Measurements from ENCODE around the gene RPS26.
A peak's percentile ranks its signal among the peaks of the same experiment; 100 is the strongest.
"Not testable (repeated sequence)": the region's sequence is repeated elsewhere in the genome, so short reads cannot be mapped to it uniquely, and the experiment has no call there.

RPS26 gene

GRCh38 chr12:56053407-56053893 is 11.7 kb downstream of the RPS26 start:
- Histone ChIP-seq H3K27me3 (ENCODE audit: insufficient read depth, low read length) (no peaks in the 10 kb centered on the region), H3K23ac (ENCODE audit: low read length) (no peak overlapping the region), H2BK5ac (ENCODE audit: low read depth, low read length, poor library complexity) (no peak overlapping the region), H3K4me1 (ENCODE audit: control insufficient read depth in 1 of 2, insufficient read depth in 2 of 2, low read length in 2 of 2) (no peaks in the 10 kb centered on the region), H3K4me3 (ENCODE audit: low read depth, low read length) (no peak overlapping the region), H3K4me2 (ENCODE audit: low read length) (no peak overlapping the region), H2AFZ (ENCODE audit: insufficient read depth, low read length, poor library complexity) (no peak overlapping the region), H4K91ac (ENCODE audit: low read depth, low read length) (no peak overlapping the region), H3K9ac (ENCODE audit: low read length) (no peak overlapping the region), H3K36me3 (ENCODE audit: control insufficient read depth in 1 of 2, insufficient read depth in 2 of 2, low read length in 2 of 2) (no peaks in the 10 kb centered on the region), H3K79me1 (ENCODE audit: low read length) (peaks cover 1% of the 10 kb centered on the region), H4K12ac (ENCODE audit: low read depth, low read length) (no peak overlapping the region), H3K9me3 (ENCODE audit: insufficient read depth, low read depth, low read length) (no peaks in the 10 kb centered on the region), H2BK12ac (ENCODE audit: low read length) (no peak overlapping the region), H3K14ac (ENCODE audit: low read length) (no peak overlapping the region), H3K4ac (ENCODE audit: low read depth, low read length) (no peak overlapping the region), H3K18ac (ENCODE audit: low read length) (no peak overlapping the region), H2BK120ac (ENCODE audit: insufficient read depth, low read length, poor library complexity) (no peak overlapping the region), H2AK5ac (ENCODE audit: low read length) (no peak overlapping the region), H4K8ac (ENCODE audit: low read depth, low read length) (no peak overlapping the region), H3K79me2 (ENCODE audit: control insufficient read depth, insufficient read depth, low read length, poor library complexity) (no peaks in the 10 kb centered on the region), H3K27ac (ENCODE audit: low read depth, low read length) (no peak overlapping the region)
- no peak for DNase-seq
- WGBS (ENCODE audit: extremely low coverage, insufficient coverage, insufficient read length), result no CpG with 5 or more reads among the region's 6 CpGs

GRCh38 chr12:56059964-56060363 is 18.2 kb downstream of the RPS26 start:
- H4K91ac ChIP-seq (ENCODE audit: low read depth, low read length); H3K9ac ChIP-seq (ENCODE audit: low read length); H3K36me3 ChIP-seq (ENCODE audit: control insufficient read depth in 1 of 2, insufficient read depth in 2 of 2, low read length in 2 of 2); H2AFZ ChIP-seq (ENCODE audit: insufficient read depth, low read length, poor library complexity); H3K79me1 ChIP-seq (ENCODE audit: low read length); H4K12ac ChIP-seq (ENCODE audit: low read depth, low read length); H4K8ac ChIP-seq (ENCODE audit: low read depth, low read length); H3K18ac ChIP-seq (ENCODE audit: low read length); H2BK12ac ChIP-seq (ENCODE audit: low read length); H3K27me3 ChIP-seq (ENCODE audit: insufficient read depth, low read length); H2BK120ac ChIP-seq (ENCODE audit: insufficient read depth, low read length, poor library complexity); H3K4me2 ChIP-seq (ENCODE audit: low read length); H3K27ac ChIP-seq (ENCODE audit: low read depth, low read length); H3K4me1 ChIP-seq (ENCODE audit: control insufficient read depth in 1 of 2, insufficient read depth in 2 of 2, low read length in 2 of 2); H2AK5ac ChIP-seq (ENCODE audit: low read length); H3K9me3 ChIP-seq (ENCODE audit: insufficient read depth, low read depth, low read length); H3K4ac ChIP-seq (ENCODE audit: low read depth, low read length); H3K79me2 ChIP-seq (ENCODE audit: control insufficient read depth, insufficient read depth, low read length, poor library complexity); H2BK5ac ChIP-seq (ENCODE audit: low read depth, low read length, poor library complexity); H3K14ac ChIP-seq (ENCODE audit: low read length); H3K23ac ChIP-seq (ENCODE audit: low read length); H3K4me3 ChIP-seq (ENCODE audit: low read depth, low read length): not testable (repeated sequence)
- DNase-seq, result peak; percentile 91 to 92
- no CpG with 5 or more reads among the region's 8 CpGs for WGBS (ENCODE audit: extremely low coverage, insufficient coverage, insufficient read length)

- Histone ChIP-seq H3K9ac (ENCODE audit: low read length) (no peak overlapping the region), H4K12ac (ENCODE audit: low read depth, low read length) (no peak overlapping the region), H3K9me3 (ENCODE audit: insufficient read depth, low read depth, low read length) (no peaks in the 10 kb centered on the region), H3K27ac (ENCODE audit: low read depth, low read length) (no peak overlapping the region), H2AFZ (ENCODE audit: insufficient read depth, low read length, poor library complexity) (no peak overlapping the region), H2AK5ac (ENCODE audit: low read length) (no peak overlapping the region), H3K14ac (ENCODE audit: low read length) (no peak overlapping the region), H3K4me2 (ENCODE audit: low read length) (no peak overlapping the region), H3K27me3 (ENCODE audit: insufficient read depth, low read length) (no peaks in the 10 kb centered on the region), H4K8ac (ENCODE audit: low read depth, low read length) (no peak overlapping the region), H2BK12ac (ENCODE audit: low read length) (no peak overlapping the region), H2BK120ac (ENCODE audit: insufficient read depth, low read length, poor library complexity) (no peak overlapping the region), H3K23ac (ENCODE audit: low read length) (no peak overlapping the region), H3K4me1 (ENCODE audit: control insufficient read depth in 1 of 2, insufficient read depth in 2 of 2, low read length in 2 of 2) (no peaks in the 10 kb centered on the region), H3K36me3 (ENCODE audit: control insufficient read depth in 1 of 2, insufficient read depth in 2 of 2, low read length in 2 of 2) (no peaks in the 10 kb centered on the region), H3K79me1 (ENCODE audit: low read length) (no peaks in the 10 kb centered on the region), H3K79me2 (ENCODE audit: control insufficient read depth, insufficient read depth, low read length, poor library complexity) (no peaks in the 10 kb centered on the region), H3K18ac (ENCODE audit: low read length) (no peak overlapping the region), H3K4ac (ENCODE audit: low read depth, low read length) (no peak overlapping the region), H2BK5ac (ENCODE audit: low read depth, low read length, poor library complexity) (no peak overlapping the region), H3K4me3 (ENCODE audit: low read depth, low read length) (no peak overlapping the region), H4K91ac (ENCODE audit: low read depth, low read length) (no peak overlapping the region)
- peak in 1 of 2 donors; percentile 62 for DNase-seq
- no CpG with 5 or more reads among the region's 5 CpGs for WGBS (ENCODE audit: extremely low coverage, insufficient coverage, insufficient read length)
Measured at GRCh38 chr12:56061982-56062381, 20.3 kb downstream of the RPS26 start.

GRCh38 chr12:56062996-56063395 is 21.3 kb downstream of the RPS26 start:
- Histone ChIP-seq H3K9me3 (ENCODE audit: insufficient read depth, low read depth, low read length) (no peaks in the 10 kb centered on the region), H2BK12ac (ENCODE audit: low read length) (no peak overlapping the region), H3K79me1 (ENCODE audit: low read length) (no peaks in the 10 kb centered on the region), H3K27me3 (ENCODE audit: insufficient read depth, low read length) (no peaks in the 10 kb centered on the region), H3K18ac (ENCODE audit: low read length) (no peak overlapping the region), H2BK5ac (ENCODE audit: low read depth, low read length, poor library complexity) (no peak overlapping the region), H3K9ac (ENCODE audit: low read length) (no peak overlapping the region), H3K4me1 (ENCODE audit: control insufficient read depth in 1 of 2, insufficient read depth in 2 of 2, low read length in 2 of 2) (no peaks in the 10 kb centered on the region), H3K4ac (ENCODE audit: low read depth, low read length) (no peak overlapping the region), H3K36me3 (ENCODE audit: control insufficient read depth in 1 of 2, insufficient read depth in 2 of 2, low read length in 2 of 2) (no peaks in the 10 kb centered on the region), H4K12ac (ENCODE audit: low read depth, low read length) (no peak overlapping the region), H2AFZ (ENCODE audit: insufficient read depth, low read length, poor library complexity) (no peak overlapping the region), H3K27ac (ENCODE audit: low read depth, low read length) (no peak overlapping the region), H3K79me2 (ENCODE audit: control insufficient read depth, insufficient read depth, low read length, poor library complexity) (no peaks in the 10 kb centered on the region), H3K4me3 (ENCODE audit: low read depth, low read length) (no peak overlapping the region), H3K23ac (ENCODE audit: low read length) (no peak overlapping the region), H3K14ac (ENCODE audit: low read length) (no peak overlapping the region), H3K4me2 (ENCODE audit: low read length) (no peak overlapping the region), H4K8ac (ENCODE audit: low read depth, low read length) (no peak overlapping the region), H4K91ac (ENCODE audit: low read depth, low read length) (no peak overlapping the region), H2AK5ac (ENCODE audit: low read length) (no peak overlapping the region), H2BK120ac (ENCODE audit: insufficient read depth, low read length, poor library complexity) (no peak overlapping the region)
- no peak for DNase-seq
